ENCODE data around the gene IDH3G. TPM values are rescaled to one million over a fixed set of nuclear protein-coding genes. Genes with fewer than 3 reads are reported as not detected.

IDH3G gene
- total RNA-seq, 2 experiments from 2014 or later: 46.8 to 47.3 TPM

- TF ChIP-seq CTCF (IDR thresholded peaks at IDR 0.05): no peak
- Histone ChIP-seq H3K27me3 (ENCODE audit: control insufficient read depth in 1 of 2, insufficient read depth in 2 of 2, low read length in 2 of 2) (peaks cover 0 to 4% of the 10 kb centered on the region in 2 experiments), H3K4me1 (ENCODE audit: insufficient read depth, low read length) (no peaks in the 10 kb centered on the region), H3K36me3 (ENCODE audit: insufficient read depth, low read length) (no peaks in the 10 kb centered on the region), H3K27ac (ENCODE audit: low read depth in 1 of 2, low read length in 2 of 2) (no peak overlapping the region), H3K9me3 (ENCODE audit: control insufficient read depth in 1 of 2, insufficient read depth in 1 of 2, low read length in 2 of 2) (peaks cover 0 to 6% of the 10 kb centered on the region in 2 experiments), H3K4me3 (ENCODE audit: low read length) (no peak overlapping the region)
- peaks cover 5% of the 10 kb centered on the region for H3K4me1 Mint-ChIP-seq (ENCODE audit: low read depth)
- no peaks in the 10 kb centered on the region for H3K36me3 Mint-ChIP-seq (ENCODE audit: low read depth)
- DNase-seq (no peak), ATAC-seq (ENCODE audit: poor library complexity) (no peak)
- ChIA-PET CTCF (no interaction called here), POLR2A (interaction anchor here (0.9 kb wide), 1 partner anchor 74 kb away, joined by 3 read pairs; no protein-coding TSS in a partner anchor)
- H3K27ac Mint-ChIP-seq: no peak overlapping the region
- intact Hi-C loops (cut with DNase I, micrococcal nuclease): no loop called here
- H3K27me3 Mint-ChIP-seq: peaks cover 5% of the 10 kb centered on the region
- no peaks in the 10 kb centered on the region for H3K9me3 Mint-ChIP-seq
- H3K4me3 Mint-ChIP-seq: no peak overlapping the region
Measured at GRCh38 chrX:153778181-153778580, 16.0 kb downstream of the IDH3G start.

- H3K27ac Mint-ChIP-seq: no peak overlapping the region
- ChIA-PET POLR2A (no interaction called here), CTCF (no interaction called here)
- no peaks in the 10 kb centered on the region for H3K4me1 ChIP-seq (ENCODE audit: insufficient read depth, low read length)
- H3K27ac ChIP-seq (ENCODE audit: low read depth in 1 of 2, low read length in 2 of 2): no peak overlapping the region
- TF ChIP-seq CTCF (IDR thresholded peaks at IDR 0.05): no peak
- ATAC-seq (ENCODE audit: poor library complexity) (no peak), DNase-seq (no peak)
- no peaks in the 10 kb centered on the region for H3K36me3 ChIP-seq (ENCODE audit: insufficient read depth, low read length)
- no peaks in the 10 kb centered on the region for H3K36me3 Mint-ChIP-seq (ENCODE audit: low read depth)
- no peaks in the 10 kb centered on the region for H3K9me3 Mint-ChIP-seq
- no peak overlapping the region for H3K4me3 Mint-ChIP-seq
- H3K27me3 Mint-ChIP-seq: peaks cover 5% of the 10 kb centered on the region
- intact Hi-C loops (cut with DNase I, micrococcal nuclease): no loop called here
- peaks cover 0 to 6% of the 10 kb centered on the region in 2 experiments for H3K9me3 ChIP-seq (ENCODE audit: control insufficient read depth in 1 of 2, insufficient read depth in 1 of 2, low read length in 2 of 2)
- peaks cover 5% of the 10 kb centered on the region for H3K4me1 Mint-ChIP-seq (ENCODE audit: low read depth)
- H3K27me3 ChIP-seq (ENCODE audit: control insufficient read depth in 1 of 2, insufficient read depth in 2 of 2, low read length in 2 of 2): peaks cover 0 to 4% of the 10 kb centered on the region in 2 experiments
- no peak overlapping the region for H3K4me3 ChIP-seq (ENCODE audit: low read length)
Measured at GRCh38 chrX:153777261-153778090, 16.7 kb downstream of the IDH3G start.

- DNase-seq: no peak
- POLR2A ChIA-PET: no interaction called here
Measured at GRCh38 chrX:153776611-153777045, 17.5 kb downstream of the IDH3G start.

More at GRCh38 chrX:153776611-153777045, 17.5 kb downstream of the IDH3G start:
- Mint-ChIP-seq H3K27me3 (peaks cover 5% of the 10 kb centered on the region), H3K4me3 (no peak overlapping the region), H3K9me3 (no peaks in the 10 kb centered on the region), H3K4me1 (ENCODE audit: low read depth) (peaks cover 5% of the 10 kb centered on the region), H3K27ac (no peak overlapping the region), H3K36me3 (ENCODE audit: low read depth) (no peaks in the 10 kb centered on the region)
- H3K27me3 ChIP-seq (ENCODE audit: control insufficient read depth in 1 of 2, insufficient read depth in 2 of 2, low read length in 2 of 2): peaks cover 0 to 4% of the 10 kb centered on the region in 2 experiments
- no peak for ATAC-seq (ENCODE audit: poor library complexity)
- H3K4me1 ChIP-seq (ENCODE audit: insufficient read depth, low read length): no peaks in the 10 kb centered on the region
- intact Hi-C loops (cut with DNase I, micrococcal nuclease): no loop called here
- CTCF ChIA-PET: no interaction called here
- H3K4me3 ChIP-seq (ENCODE audit: low read length): no peak overlapping the region
- H3K36me3 ChIP-seq (ENCODE audit: insufficient read depth, low read length): no peaks in the 10 kb centered on the region
- H3K27ac ChIP-seq (ENCODE audit: low read depth in 1 of 2, low read length in 2 of 2): no peak overlapping the region
- TF ChIP-seq CTCF (IDR thresholded peaks at IDR 0.05): no peak
- peaks cover 0 to 6% of the 10 kb centered on the region in 2 experiments for H3K9me3 ChIP-seq (ENCODE audit: control insufficient read depth in 1 of 2, insufficient read depth in 1 of 2, low read length in 2 of 2)

Data from CD4-positive, alpha-beta T cell (primary cell).